ENCODE data around the gene AGFG2.

AGFG2 gene

GRCh38 chr7:100586266-100587025 is 47.4 kb downstream of the AGFG2 start, which contains the start of gene FBXO24 (continued):
- TF ChIP-seq, protein P1, sequence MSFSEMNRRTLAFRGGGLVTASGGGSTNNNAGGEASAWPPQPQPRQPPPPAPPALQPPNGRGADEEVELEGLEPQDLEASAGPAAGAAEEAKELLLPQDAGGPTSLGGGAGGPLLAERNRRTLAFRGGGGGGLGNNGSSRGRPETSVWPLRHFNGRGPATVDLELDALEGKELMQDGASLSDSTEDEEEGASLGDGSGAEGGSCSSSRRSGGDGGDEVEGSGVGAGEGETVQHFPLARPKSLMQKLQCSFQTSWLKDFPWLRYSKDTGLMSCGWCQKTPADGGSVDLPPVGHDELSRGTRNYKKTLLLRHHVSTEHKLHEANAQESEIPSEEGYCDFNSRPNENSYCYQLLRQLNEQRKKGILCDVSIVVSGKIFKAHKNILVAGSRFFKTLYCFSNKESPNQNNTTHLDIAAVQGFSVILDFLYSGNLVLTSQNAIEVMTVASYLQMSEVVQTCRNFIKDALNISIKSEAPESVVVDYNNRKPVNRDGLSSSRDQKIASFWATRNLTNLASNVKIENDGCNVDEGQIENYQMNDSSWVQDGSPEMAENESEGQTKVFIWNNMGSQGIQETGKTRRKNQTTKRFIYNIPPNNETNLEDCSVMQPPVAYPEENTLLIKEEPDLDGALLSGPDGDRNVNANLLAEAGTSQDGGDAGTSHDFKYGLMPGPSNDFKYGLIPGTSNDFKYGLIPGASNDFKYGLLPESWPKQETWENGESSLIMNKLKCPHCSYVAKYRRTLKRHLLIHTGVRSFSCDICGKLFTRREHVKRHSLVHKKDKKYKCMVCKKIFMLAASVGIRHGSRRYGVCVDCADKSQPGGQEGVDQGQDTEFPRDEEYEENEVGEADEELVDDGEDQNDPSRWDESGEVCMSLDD (tag by site-specific recombination; IDR thresholded peaks at IDR 0.05) = peak; percentile 50; the same call in 1 of the 2 replicates
- TF ChIP-seq GLIS1 (tag by site-specific recombination; IDR thresholded peaks at IDR 0.05) (peak; percentile 79), ZNF140 (tag by site-specific recombination; IDR thresholded peaks at IDR 0.05) (no peak), ZBTB17 (tag by site-specific recombination; IDR thresholded peaks at IDR 0.05) (peak; percentile 54), PRDM10 (tag by site-specific recombination; IDR thresholded peaks at IDR 0.05) (peak; percentile 99), SP2 (tag by site-specific recombination; IDR thresholded peaks at IDR 0.05) (peak; percentile 99), ZNF571 (tag by site-specific recombination; IDR thresholded peaks at IDR 0.05) (no peak), ZNF341 (tag by site-specific recombination; IDR thresholded peaks at IDR 0.05; ENCODE audit: low read depth) (peak; percentile 67; the same call in 1 of the 2 replicates), ZNF629 (tag by site-specific recombination; IDR thresholded peaks at IDR 0.05) (0 out of 2 replicates have a peak, but pooled peaks have one; percentile 41), ZIC2 (tag by site-specific recombination; IDR thresholded peaks at IDR 0.05) (peak; percentile 55), PBX3 (CRISPR knock-in tag; IDR thresholded peaks at IDR 0.05) (peak; percentile 99), SP3 (tag by site-specific recombination; IDR thresholded peaks at IDR 0.05) (peak; percentile 98), ZNF335 (tag by site-specific recombination; conservative IDR thresholded peaks at IDR 0.05) (0 out of 2 replicates have a peak, but pooled peaks have one; percentile 11), ZNF184 (tag by site-specific recombination; IDR thresholded peaks at IDR 0.05) (no peak)
- TF ChIP-seq, protein P2, sequence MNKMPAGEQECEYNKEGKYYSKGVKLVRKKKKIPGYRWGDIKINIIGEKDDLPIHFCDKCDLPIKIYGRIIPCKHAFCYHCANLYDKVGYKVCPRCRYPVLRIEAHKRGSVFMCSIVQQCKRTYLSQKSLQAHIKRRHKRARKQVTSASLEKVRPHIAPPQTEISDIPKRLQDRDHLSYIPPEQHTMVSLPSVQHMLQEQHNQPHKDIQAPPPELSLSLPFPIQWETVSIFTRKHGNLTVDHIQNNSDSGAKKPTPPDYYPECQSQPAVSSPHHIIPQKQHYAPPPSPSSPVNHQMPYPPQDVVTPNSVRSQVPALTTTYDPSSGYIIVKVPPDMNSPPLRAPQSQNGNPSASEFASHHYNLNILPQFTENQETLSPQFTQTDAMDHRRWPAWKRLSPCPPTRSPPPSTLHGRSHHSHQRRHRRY (tag by site-specific recombination; IDR thresholded peaks at IDR 0.05) = no peak

DNA sequence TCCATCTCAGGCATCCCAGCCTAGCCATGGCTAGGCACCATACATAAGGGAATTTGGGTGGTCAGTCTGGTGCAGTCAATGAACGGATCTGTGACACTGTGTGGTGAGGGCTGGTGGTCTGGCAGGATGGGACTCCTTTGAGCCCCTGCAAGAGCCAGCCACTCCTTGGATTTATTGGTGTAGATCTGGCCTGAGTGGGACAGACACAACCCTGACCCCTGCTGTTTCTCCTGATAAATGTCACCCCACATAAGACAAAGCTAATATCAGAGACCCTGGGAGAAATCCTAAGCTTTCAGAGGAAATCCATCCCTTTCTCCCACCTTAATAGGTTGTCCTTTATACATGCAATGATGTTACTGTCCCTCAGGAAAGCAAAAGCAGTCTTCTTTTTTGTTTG is 49.4 kb downstream of the AGFG2 start:
- Histone ChIP-seq H3K27ac (ENCODE audit: extremely low read depth, low read depth, low read length) (no peak overlapping the region), H3K4me3 (ENCODE audit: low read depth, low read length) (no peak overlapping the region), H3K4me1 (ENCODE audit: control insufficient read depth, insufficient read depth, low read length) (peaks cover 12% of the 10 kb centered on the region), H3K36me3 (ENCODE audit: control insufficient read depth in 2 of 2, insufficient read depth in 1 of 2, low read length in 2 of 2) (no peaks in the 10 kb centered on the region), H3K9me3 (ENCODE audit: control insufficient read depth, insufficient read depth, low read depth, low read length) (no peaks in the 10 kb centered on the region)
- ChIA-PET POLR2A (interaction anchor here (0.6 to 1.5 kb wide), 5 partner anchors 15 to 286 kb away, joined by 3 to 5 read pairs (median 3); partner anchors contain the start of genes MOSPD3, SRRT and ZCWPW1), CTCF (interaction anchor here (0.5 to 1.7 kb wide), 11 partner anchors 11 to 166 kb away, joined by 3 to 9 read pairs (median 4); no protein-coding TSS in a partner anchor)
- TF ChIP-seq, protein P3, sequence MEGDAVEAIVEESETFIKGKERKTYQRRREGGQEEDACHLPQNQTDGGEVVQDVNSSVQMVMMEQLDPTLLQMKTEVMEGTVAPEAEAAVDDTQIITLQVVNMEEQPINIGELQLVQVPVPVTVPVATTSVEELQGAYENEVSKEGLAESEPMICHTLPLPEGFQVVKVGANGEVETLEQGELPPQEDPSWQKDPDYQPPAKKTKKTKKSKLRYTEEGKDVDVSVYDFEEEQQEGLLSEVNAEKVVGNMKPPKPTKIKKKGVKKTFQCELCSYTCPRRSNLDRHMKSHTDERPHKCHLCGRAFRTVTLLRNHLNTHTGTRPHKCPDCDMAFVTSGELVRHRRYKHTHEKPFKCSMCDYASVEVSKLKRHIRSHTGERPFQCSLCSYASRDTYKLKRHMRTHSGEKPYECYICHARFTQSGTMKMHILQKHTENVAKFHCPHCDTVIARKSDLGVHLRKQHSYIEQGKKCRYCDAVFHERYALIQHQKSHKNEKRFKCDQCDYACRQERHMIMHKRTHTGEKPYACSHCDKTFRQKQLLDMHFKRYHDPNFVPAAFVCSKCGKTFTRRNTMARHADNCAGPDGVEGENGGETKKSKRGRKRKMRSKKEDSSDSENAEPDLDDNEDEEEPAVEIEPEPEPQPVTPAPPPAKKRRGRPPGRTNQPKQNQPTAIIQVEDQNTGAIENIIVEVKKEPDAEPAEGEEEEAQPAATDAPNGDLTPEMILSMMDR (tag by site-specific recombination; IDR thresholded peaks at IDR 0.05) = peak; percentile 27; the same call in 1 of the 2 replicates
- no peak for TF ChIP-seq ZNF747 (tag by site-specific recombination; IDR thresholded peaks at IDR 0.05)
- peak; percentile 28; the same call in 1 of the 2 replicates for TF ChIP-seq PRDM1 (tag by site-specific recombination; IDR thresholded peaks at IDR 0.05)
